Fibroblast of upper back skin (primary cell): ENCODE measurements around the gene ATL1.
"Not testable (repeated sequence)": the region's sequence is repeated elsewhere in the genome, so short reads cannot be mapped to it uniquely, and the experiment has no call there.

ENCODE experiments used
- DNase-seq: peaks from one replicate; pipeline ENCODE4 v3.0.0-alpha.2; 2013

The ATL1 gene

GRCh38 chr14:50665300-50665699, 105.4 kb downstream of the ATL1 start:
- not testable (repeated sequence) for DNase-seq

- DNase-seq: peak; percentile 82
Measured at GRCh38 chr14:50666772-50667683, 107.1 kb downstream of the ATL1 start.

- DNase-seq: no peak
Measured at GRCh38 chr14:50667684-50667995, 107.7 kb downstream of the ATL1 start.

GRCh38 chr14:50667996-50668825, 108.3 kb downstream of the ATL1 start, which contains the start of gene SAV1:
SAV1 (minus strand) TSS chr14:50668306; CDS start chr14:50667967, 339 bp downstream.
- DNase-seq: peak; percentile 93

GRCh38 chr14:50668826-50669143, 108.8 kb downstream of the ATL1 start:
- no peak for DNase-seq

GRCh38 chr14:50669441-50669986, 109.6 kb downstream of the ATL1 start:
- no peak for DNase-seq

GRCh38 chr14:50670196-50670865, 110.4 kb downstream of the ATL1 start:
- no peak for DNase-seq

GRCh38 chr14:50670866-50671256, 110.9 kb downstream of the ATL1 start:
- no peak for DNase-seq

- peak; percentile 79 for DNase-seq
Measured at GRCh38 chr14:50675597-50675996, 115.7 kb downstream of the ATL1 start.

- no peak for DNase-seq
Measured at GRCh38 chr14:50676814-50677516, 117.0 kb downstream of the ATL1 start.

GRCh38 chr14:50677527-50678063, 117.7 kb downstream of the ATL1 start:
- DNase-seq: peak; percentile 72

GRCh38 chr14:50678163-50678562, 118.2 kb downstream of the ATL1 start:
- DNase-seq: no peak

GRCh38 chr14:50679674-50680073, 119.7 kb downstream of the ATL1 start:
- no peak for DNase-seq
